GM21447 (cell line): ENCODE results near the gene MRM1.

Source experiments
- ATAC-seq: cut with Tn5 transposase; IDR thresholded peaks from one replicate; pipeline ENCODE4 v1.9.1; 2021; ENCODE audit not compliant: unreplicated experiment

The MRM1 gene, protein sequence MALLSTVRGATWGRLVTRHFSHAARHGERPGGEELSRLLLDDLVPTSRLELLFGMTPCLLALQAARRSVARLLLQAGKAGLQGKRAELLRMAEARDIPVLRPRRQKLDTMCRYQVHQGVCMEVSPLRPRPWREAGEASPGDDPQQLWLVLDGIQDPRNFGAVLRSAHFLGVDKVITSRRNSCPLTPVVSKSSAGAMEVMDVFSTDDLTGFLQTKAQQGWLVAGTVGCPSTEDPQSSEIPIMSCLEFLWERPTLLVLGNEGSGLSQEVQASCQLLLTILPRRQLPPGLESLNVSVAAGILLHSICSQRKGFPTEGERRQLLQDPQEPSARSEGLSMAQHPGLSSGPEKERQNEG

DNA sequence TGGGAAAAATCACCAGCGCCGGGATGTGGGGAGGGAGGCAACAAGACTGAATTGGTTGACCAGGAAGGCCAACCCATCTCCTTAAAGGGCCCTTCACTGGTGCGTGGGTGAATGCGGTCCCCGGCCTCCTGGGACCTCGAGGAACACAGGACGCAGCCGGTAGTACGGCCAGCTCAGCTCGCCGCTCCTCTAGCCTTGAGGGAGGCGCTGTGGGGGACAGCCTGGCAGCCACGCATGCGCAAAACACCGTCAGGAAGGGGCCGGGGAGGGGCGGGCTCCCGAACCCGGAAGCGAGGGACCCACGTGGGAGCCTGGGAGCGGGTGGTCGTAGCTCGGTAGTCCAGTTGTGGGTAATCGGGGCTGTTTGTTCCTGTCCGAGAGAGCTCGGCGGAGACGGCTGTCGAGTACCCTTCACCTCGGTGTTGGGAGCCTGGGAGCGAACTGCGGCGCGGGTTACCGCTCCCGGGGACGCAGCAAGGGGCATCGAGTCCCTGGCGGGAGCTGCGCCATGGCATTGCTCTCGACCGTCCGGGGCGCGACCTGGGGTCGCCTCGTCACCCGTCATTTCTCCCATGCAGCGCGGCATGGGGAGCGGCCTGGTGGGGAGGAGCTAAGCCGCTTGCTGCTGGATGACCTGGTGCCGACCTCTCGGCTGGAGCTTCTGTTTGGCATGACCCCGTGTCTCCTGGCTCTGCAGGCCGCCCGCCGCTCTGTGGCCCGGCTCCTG lies at the start of gene MRM1:
MRM1 (plus strand) TSS at position 281 of the 727 bp plus-strand sequence; CDS start at position 509, 228 bp downstream.
- peak; percentile 76 for ATAC-seq

DNA sequence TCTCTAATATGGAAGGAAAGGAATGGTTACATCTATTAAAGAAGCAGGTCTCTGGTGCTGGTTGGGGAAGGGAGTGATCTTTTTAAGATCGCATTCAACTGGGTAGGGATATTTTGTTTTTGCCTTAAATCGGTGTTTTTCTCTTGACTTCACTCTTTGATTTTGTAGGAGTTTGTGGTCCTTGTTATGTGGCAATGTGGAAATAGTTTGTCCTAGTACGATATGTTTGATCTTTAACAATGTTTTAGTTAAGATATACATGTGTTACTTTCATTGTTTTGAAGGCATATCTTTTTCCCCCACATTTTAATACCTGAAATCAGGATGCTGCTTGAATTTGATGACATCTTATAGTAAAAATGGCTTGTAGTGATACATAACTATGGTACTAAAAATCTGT lies 47.9 kb upstream of the MRM1 start:
- ATAC-seq, result no peak

DNA sequence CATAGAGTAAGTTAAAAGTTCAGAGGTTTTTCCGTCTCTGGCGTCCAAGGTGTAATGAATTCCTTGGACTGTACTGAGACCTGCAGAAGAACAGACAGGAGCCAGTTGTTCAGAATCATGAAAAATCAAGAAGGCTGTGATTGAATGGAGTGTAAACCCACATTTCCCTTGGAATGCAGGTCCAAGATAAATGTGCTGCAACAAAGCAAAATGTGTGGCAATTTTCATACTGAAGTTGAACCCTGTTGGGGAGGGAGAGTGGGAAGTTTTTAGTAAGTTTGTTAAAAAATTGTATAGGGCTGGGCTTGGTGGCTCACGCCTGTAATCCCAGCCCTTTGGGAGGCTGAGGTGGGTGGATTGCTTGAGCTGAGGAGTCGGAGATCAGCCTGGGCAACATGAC lies 35.3 kb upstream of the MRM1 start:
- no peak for ATAC-seq

DNA sequence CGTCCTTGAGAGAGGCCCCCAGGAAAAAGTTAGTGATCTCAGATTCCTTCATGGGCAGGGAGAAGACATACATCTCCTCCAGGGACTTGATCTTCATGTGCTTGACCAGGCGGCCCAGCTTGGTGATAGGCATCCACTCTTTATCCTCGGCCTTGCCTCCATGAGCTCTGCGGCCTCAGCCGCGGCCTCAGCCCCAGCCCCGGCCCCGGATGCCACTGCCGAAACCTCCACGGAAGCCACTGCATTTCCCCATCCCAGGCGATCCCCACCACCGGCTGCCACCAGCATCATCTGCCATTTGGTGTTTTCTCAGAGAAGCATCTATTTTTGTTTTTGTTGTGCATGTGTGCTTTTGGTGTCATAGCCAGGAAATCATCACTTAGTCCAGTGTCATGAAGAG lies 26.4 kb upstream of the MRM1 start:
- ATAC-seq, result no peak

DNA sequence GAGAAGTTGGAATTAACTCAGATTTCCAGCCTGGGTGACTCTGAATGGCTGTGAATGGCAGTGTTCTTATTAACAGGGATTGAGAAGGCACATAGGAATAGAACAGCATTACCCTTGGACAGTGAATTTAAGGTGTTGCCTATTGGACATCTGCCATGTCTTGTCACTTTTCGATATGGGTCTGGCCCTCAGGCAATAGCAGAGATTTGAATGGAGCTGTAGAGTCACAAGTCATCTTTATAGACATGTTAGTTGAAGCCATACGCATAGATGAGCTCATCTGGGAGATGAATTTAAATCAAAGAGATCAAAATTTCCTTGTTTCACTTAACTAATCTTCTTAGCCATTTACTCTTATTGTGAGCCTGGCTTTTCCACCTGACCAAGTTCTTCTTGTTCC lies 24.6 kb upstream of the MRM1 start:
- ATAC-seq, result no peak

DNA sequence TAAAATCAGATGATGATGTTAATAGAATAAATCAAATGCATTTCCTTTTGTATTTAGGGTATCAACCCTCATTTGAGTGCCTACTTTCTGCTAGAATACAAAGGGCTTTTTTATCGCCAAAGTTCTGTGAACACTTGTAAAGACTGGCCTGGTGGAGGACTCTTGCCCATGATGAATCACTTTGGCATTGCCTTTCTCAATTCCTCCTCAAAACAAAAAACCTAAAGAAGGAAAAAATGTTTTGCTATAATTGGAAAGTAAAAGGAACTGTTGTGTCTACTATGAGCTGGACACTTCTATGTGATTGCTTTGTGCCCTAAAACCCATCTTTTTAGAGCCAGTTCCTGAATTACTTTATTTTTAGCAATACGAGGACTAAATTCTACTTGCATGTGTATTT lies 22.7 kb upstream of the MRM1 start:
- no peak for ATAC-seq

DNA sequence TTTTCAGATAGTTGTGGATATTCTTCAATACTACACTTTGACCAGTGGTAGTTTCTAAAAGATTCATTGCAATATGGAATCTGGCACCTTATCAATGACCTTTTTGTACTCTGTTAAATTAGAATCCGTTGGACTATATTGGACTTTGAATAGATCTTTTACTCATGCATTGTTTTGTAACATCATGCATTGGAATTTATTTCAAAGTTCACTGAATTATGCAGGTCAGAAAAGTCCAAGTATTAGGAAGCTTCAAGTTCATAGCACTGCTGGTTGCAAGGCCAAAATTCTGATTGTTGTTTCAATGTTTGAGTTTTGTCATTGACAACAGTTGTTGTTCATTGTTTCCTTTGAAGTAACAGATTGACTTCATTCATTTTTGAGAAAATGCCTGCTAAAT lies 17.6 kb upstream of the MRM1 start:
- ATAC-seq, result no peak

DNA sequence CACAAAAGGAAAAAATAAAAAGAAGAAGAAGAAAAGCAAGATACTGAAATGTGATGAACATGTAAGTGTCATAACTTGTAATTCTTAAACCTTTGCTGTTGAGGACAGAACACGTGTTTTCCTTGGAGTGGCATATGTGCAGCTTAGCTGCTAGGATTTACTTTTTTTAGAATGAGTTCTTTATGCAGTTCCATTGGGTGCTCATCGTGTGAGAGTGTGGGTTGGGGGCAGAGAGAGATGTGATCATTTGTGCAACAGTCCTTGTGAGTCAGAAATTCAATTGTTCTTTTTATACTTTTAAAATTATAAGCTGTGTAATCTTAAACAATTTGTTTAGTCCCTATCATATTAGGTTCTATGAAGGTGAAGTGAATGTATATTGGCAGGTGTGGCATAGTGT lies 15.2 kb upstream of the MRM1 start:
- no peak for ATAC-seq

DNA sequence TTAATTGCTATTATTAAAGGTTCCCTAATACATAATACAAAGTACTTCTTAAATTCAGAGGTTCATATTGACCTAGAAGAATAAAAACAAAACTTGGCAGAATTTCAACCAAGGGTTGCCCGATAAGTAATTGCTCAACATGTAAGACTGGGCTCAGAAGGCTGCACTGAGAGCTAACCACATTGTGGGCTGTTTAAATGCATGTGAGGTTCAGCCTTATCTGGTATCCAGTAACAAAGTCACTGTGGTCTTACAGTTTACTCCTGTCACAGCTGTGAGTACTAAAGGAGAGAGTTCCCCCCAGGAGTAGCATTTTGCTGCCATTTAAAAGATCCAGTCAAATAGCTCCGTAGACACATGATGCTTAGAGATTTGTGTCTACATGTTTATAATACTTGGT lies 11.3 kb upstream of the MRM1 start:
- no peak for ATAC-seq

DNA sequence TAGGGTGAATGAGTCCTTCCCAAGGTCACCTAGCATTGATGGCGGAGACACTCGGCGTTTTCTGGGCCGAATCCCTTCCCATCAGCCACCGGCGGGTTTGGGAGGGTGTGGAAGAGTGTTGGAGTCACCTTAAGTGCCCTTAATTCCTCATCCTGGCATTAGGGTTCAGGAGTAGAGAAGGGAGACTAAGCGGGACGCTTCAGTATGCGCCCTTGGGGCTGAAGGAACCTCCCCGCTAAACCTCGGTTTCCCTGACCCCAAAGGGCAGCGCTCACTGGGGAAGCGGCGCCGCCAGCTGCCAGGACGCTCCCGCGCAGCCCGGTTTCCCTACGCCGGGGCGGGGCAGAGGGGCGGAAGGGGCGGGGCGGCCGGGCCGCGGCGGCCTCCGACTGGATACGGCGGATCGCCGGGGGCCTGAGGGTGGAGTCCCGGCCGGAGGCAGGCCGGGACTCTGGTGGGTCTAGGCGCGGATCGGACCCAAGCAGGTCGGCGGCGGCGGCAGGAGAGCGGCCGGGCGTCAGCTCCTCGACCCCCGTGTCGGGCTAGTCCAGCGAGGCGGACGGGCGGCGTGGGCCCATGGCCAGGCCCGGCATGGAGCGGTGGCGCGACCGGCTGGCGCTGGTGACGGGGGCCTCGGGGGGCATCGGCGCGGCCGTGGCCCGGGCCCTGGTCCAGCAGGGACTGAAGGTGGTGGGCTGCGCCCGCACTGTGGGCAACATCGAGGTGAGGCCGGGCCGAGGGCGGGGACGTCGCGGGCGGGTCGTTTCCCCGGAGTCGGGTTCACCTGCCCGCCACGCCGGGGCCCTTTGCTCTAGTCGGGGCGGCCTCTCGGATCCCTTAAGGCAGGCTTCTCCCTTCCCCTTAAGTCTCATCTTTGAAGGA lies 9.7 kb upstream of the MRM1 start, which contains the start of gene DHRS11:
DHRS11 (plus strand) TSS at position 446 of the 882 bp plus-strand sequence; CDS start at position 577, 131 bp downstream.
- ATAC-seq, result peak; percentile 86

DNA sequence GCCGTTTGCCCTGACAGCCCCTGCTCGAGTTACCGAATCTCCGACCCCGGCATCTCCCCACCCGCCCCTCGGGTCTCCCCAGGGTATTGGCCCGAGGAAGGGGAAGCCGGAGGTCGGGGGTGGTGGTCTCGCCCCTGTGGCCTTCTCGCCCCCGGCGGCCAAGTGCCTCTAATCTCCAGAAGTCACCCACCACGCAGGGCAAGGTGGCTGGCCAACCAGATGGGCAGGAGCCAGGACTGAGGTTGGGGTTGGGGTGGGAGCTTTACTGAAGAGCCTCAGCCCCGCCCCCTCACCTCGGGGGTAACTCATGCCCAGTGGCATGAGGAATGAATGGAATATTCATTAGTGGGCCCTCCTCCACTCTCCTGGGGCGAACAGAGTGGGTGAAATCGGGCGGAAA lies 9.1 kb upstream of the MRM1 start:
- ATAC-seq, result peak; percentile 20

DNA sequence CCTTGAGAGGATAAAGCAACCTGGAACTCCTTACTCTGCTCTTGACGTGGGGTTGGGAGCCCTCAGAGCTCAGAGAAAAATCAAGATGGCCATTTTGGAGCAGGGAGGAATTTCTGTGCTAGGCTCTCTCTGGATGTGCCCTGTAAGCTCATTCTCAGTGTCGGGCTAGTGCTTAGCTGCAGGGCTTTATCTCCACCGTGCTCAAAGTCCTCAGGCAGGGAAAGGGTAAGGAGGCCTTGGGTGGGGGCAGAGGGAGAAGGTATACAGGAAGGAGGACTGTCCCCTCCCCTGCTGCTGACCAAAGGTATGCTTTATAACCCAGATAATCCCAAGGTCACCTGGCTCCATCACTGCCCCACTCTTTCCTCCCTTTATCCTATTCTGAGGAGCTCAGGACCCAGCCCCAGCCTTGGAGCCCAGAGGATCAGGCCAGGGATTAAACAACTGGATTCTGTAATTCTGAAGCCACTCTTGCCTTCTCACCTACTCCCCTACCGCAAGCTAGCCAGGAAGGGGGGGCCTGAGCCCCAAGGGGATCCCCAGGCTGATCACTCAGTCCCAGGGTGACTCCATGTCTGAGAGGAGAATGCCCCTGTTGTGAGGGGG lies 8.6 kb upstream of the MRM1 start:
- ATAC-seq, result no peak

DNA sequence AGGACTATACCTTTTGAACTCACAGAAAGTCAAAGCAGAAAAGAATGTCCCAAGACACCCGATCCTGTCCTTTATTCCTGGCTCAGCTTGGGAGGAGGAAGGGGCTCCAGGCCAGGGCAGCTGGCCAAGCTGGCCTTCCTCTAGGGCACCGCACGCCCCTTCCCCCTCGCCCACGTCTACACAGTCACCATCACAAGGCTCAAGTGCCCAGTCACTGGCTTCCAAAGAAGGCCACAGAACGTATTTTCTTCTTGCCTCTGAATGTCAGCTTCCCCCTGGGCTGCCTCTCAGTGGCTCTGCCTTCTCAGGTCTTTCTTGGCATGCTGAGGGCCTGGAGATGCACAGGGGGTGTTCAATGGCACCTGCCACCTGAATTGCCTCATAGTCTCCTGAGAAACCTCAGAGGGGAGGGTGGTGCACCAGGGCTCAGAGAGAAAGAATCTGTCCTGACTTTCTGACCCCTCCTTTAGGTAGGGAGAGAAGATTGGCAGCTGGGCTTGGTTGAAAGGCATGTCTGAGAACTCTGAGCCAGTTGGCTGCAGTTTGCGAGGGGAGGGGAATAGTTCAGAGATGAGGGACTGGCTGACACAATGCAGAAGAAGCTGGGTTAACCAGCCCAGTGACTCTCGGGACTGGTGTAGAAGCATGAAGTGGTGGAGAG lies 7.6 kb upstream of the MRM1 start:
- ATAC-seq, result no peak

DNA sequence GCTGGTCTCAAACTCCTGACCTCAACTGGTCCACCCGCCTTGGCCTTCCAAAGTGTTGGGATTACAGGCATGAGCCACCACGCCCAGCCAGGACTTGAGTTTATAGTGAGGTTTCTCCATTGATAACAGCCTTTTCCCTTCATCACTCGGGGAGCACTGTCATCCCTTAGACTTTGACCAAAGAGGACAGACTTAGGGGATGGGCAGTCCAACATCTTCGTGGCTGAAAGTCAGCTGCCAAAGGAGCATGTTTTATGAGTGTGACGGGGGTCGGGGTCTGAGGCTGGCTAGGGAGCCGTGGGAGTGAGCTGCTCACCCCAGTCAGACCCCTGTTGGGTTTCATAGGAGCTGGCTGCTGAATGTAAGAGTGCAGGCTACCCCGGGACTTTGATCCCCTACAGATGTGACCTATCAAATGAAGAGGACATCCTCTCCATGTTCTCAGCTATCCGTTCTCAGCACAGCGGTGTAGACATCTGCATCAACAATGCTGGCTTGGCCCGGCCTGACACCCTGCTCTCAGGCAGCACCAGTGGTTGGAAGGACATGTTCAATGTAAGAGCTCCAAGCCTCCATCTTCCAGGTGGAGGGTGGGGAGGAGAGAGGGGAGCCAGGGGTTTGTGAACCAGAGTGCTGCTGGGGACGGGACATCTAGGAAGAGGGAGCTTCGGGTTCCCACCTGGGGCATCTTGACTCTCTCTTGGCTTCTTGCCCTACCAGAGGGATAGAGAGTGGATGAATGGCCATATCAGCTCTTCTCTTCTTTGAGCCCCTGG lies 6.6 kb upstream of the MRM1 start:
- ATAC-seq, result no peak

DNA sequence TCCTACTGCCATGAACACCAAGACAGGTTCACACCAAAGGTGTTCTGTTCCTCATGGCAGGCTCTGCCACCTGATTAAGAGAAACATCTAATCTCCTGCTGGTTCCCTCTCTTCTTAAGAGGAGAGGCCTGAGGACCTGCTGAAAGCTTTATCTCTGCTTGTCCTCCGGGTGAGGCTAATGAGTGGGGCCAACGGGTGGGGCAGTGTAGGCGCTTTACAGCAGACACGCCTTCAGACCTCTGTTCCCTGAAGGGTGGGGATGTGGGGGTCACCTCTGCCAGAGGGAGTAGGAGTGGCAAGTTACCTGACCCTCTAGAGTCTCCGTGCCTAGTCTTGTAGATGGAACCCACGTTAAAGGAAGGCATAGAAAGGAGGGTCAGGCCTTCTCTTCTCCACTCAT lies 4.2 kb upstream of the MRM1 start:
- ATAC-seq, result no peak

DNA sequence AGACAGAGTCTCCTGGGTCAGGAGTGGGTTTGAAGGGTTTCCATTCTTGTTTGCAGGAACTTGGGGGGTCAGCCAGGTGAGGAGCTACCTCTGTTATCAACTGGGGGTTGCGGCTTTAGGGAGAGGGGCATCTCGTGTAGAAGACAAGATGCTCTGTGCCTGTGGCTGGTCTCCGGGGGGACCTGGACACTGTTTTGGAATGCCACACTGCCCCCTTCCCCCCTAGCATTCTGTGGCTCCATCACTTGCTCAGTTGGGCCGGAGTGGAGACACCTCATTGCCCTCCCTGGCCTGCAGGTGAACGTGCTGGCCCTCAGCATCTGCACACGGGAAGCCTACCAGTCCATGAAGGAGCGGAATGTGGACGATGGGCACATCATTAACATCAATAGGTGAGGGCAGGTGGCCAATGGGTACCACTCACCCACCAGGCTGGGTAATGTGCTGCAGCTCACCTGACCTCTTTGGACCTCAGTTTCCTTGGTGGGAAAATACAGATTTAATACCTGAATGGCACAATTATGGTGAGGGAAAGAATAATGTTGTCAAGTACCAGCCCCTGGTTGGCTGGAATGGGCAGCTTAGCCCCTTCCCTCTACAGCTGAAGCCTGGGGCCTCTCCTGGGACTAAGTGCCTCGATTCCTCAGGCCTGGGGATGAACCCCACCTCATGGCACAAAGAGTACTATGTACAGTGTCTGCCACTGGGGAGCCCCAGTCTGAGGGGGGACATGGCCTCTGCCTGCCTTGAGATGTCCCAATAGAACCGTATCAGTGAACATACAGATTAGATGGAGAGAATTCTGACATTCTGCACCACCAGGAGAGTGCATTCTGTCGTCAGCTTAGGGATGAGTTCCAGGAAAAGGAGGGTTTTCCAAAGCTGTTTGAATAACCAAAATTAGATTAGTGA lies 3.3 kb upstream of the MRM1 start:
- ATAC-seq, result no peak

DNA sequence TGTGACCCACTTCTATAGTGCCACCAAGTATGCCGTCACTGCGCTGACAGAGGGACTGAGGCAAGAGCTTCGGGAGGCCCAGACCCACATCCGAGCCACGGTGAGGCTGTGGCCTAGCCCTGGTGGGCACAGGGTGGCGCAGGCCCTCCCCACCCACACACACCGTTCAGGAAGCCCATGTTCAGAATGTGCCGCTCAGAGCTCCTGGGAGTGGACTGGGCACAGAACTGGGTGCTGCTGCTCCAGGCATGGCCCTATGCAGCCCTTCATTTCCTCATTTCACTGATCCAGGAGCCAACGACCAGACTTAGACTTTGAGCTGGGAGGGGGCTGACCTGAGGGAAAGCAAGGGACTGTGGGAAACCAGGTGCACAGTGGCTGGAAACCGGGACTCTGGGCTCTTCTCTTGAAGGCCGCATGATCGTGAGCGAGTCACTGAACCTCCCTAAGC lies 2.4 kb upstream of the MRM1 start:
- ATAC-seq, result no peak

DNA sequence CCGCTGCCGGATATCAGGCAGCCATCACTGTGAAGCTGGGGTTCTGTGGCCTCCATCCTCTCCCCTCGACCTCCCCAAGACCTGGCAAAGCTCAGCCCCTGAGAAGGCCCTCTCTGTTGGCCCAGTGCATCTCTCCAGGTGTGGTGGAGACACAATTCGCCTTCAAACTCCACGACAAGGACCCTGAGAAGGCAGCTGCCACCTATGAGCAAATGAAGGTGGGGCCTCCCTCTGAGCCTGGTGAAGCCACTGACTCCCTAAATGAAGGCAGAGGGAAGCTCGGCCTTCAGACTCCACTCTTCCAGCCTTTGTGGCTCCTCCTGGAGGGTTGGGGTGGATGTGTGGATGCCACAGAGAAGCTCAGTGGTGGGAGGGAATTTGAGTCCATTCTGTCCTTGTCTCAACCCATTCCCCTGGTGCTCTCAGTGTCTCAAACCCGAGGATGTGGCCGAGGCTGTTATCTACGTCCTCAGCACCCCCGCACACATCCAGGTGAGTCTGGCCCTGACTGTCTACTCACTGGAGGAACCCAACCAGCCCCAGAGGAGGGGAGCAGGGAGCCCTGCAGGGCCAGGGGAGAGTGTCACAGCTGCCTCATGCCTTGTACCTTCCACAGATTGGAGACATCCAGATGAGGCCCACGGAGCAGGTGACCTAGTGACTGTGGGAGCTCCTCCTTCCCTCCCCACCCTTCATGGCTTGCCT lies 1.7 kb upstream of the MRM1 start:
- ATAC-seq, result no peak
